Measurements from ENCODE around the gene ACAP3.

Gene ACAP3

DNA sequence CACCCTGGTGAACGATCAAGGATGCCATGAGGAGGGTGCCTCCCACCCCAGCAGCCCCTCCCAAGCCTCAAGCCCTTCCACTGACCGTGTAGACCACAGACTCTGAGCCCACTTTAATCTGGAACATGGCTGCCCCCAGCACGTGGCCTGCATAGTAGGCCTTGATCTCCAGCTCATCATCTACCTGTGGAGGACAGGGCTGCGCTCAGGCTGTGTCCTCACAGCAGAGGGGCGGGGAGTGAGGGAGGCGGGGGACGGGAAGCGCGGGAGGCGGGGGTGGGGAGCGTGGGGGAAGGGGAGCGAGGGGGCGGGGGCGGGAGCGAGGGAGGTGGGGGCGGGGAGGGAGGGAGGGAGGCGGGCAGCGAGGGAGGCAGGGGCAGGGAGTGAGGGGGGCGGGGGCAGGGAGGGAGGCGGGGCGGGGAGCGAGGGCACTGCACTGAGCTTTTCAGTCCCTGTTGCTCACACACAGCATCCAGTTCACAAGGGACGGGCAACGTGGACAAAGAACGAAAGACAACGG lies 7.8 kb upstream of the ACAP3 start:
- DNase-seq (ENCODE audit: low read depth in 2 of 2), result no peak

- DNase-seq (ENCODE audit: low read depth in 2 of 2), result no peak
These were observed 7.1 kb upstream of the ACAP3 start for GRCh38 chr1:1314678-1315335.

- no peak for DNase-seq (ENCODE audit: low read depth in 2 of 2)
These were observed 6.5 kb upstream of the ACAP3 start for GRCh38 chr1:1314237-1314586.

DNA sequence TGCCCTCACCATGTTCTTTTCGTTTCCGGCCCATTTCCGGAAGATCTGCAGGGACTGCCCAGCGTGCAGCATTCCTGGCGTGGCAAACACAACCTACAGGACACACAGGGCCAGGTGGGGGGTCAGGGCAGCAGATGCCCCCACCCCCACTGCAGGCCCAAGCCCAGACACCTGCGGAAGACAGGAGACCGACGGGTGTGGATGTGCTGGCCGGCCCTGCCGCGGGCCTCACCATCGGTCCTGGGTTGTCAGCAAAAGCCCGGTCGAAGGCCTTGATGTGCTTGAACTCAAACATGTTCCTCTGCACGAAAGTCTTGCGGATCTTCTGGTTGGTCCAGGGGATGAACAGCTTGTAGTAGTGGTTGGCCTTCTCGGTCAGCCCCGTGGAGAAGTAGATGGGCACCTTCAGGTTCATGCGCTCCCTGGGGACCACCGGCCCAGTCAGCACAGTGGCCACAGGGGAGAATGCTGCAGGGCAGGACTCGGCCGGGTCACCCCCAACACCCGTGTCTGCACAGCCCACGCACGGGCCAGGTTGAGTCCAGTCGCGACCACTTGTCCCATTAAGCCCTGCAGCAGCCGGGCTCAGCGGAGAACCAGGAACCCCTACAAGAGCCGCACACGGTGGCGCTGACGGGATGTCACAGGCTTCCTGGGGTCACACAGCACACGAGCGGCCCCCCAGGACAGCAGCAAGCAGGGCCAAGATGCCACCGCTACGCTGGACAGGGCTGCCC lies 5.9 kb upstream of the ACAP3 start:
- no peak for DNase-seq (ENCODE audit: low read depth in 2 of 2)

DNA sequence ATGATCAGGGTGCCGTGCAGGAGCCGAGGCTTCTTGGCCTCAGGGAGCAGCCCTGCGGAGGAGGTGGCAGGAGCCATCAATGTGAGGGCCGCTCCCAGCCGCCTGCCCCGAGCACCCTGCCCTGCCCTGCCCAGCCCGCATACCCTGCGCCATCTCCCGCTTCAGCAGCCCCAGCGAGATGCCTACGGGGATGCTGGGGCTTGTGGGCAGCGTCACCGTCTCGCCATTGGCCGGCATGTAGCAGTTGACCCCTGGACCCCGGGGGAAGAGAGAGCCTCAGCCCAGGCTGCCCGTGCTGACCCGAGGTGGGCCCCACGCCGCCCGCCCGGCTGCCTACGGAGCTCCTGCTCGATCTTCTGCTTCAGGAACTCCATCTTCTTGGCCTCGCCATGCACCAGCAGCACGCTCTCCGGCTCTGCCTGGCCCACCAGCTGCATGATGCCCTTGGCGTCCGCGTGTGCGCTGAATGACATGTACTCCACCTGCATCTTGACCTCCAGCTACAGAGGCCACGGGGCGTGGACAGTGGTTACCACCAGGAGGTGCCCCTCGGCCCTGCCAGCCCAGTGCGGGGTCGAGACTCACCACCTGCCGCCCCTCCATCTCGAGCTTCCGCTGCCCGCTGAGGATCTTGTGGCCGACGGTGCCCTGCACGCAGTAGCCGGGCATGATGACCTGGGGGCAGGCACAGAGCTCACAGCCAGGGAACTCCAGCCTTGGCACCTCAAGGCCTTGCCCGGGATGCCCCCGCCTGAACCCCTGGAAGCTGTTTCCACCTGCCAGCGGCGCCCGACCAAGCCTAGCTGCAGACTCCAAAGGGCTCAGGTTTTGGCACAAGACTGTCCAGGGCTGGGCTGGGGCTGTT lies 5.0 kb upstream of the ACAP3 start:
- no peak for DNase-seq (ENCODE audit: low read depth in 2 of 2)

GRCh38 chr1:1311107-1312104 lies 3.7 kb upstream of the ACAP3 start:
- DNase-seq (ENCODE audit: low read depth in 2 of 2), result no peak

- no peak for DNase-seq (ENCODE audit: low read depth in 2 of 2)
These were observed 2.8 kb upstream of the ACAP3 start for GRCh38 chr1:1310476-1311053.

- no peak for DNase-seq (ENCODE audit: low read depth in 2 of 2)
These were observed 2.3 kb upstream of the ACAP3 start for GRCh38 chr1:1310109-1310385.

DNA sequence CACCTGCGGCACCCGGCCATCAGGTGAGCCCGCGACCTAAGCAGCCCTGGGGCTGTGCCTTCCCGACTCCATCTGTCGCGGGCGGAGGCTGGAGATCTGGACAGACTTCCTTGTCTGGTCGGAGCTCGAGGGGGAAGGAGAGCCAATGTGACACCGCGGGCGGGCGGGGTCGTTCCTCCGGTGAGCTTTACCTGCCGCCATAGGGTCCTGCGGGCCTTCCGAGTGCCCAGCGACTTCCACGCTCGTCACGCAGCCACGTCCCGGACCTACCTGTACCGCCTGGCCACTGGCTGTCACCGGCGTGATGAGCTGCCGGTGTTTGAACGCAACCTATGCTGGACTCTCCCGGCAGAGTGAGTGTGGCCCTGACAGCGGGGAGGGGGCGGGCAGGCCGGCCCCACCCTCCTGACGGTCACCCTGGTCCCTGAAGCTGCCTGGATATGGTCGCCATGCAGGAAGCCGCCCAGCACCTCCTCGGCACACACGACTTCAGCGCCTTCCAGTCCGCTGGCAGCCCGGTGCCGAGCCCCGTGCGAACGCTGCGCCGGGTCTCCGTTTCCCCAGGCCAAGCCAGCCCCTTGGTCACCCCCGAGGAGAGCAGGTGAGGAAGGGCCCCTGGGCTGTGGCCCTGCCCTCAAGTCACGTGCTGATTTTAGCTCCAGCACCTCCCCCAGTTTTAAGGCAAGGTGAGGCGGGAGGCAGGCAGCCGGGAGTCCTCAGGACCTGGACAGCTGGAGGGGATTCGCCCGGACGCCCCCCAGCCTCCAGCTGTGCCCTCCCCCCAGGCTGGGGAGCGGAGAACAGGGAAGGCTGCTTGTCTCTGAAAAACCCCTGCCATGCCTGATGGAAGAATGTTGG lies 1.8 kb upstream of the ACAP3 start:
- no peak for DNase-seq (ENCODE audit: low read depth in 2 of 2)

DNA sequence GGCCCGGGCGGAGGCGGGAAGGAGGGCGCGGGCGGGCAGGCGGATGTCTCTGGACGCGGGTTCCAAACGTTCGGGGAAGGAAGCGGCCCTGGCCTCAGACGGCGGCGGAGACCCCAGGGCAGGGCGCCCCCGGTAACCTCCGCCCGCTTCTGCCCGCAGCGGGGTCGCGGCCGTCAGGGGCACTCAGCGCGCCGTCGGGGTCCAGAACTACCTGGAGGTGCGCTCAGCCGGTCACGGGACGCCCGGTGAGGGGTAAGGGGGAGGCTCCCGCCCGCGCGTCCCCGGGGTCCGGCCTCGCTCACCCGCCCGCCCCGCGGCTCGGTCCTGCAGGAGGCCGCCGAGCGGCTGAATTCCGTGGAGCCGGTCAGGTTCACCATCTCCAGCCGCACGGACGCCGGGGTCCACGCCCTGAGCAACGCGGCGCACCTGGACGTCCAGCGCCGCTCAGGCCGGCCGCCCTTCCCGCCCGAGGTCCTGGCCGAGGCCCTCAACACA lies 1.1 kb upstream of the ACAP3 start:
- DNase-seq (ENCODE audit: low read depth in 2 of 2), result no peak

GRCh38 chr1:1307261-1307922 lies 338 bp downstream of the ACAP3 start:
- DNase-seq (ENCODE audit: low read depth in 2 of 2), result no peak

- DNase-seq (ENCODE audit: low read depth in 2 of 2), result no peak
These were observed 969 bp downstream of the ACAP3 start for GRCh38 chr1:1306661-1307260.

DNA sequence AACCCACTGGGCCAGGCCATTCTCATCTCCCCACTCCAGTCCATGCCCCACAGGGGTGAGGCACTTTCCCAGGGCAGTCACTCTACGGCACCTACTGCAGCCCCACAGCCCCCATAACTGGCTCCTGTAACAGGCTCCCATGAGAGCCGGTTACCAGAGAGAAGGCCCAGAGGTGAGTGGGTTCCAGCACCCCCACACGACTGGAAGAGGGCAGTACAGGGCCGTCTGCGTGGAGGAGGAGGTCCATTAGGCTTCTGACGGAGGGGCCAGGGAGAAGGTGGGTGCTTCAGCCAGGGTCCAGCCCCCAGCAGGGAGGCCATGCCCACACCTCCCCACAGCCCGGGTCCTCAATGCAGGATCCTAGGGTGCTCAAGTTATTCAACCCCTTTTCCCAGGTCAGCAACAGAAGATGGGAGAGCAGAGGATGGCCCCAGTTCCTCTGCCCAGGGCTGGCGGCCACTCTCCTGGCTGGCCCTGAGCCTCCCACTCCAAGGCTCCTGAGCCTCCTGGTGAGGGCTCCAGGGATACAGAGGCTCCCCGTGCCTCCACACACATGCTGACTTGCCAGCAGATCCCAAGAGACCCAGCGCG lies 1.6 kb downstream of the ACAP3 start:
- no peak for DNase-seq (ENCODE audit: low read depth in 2 of 2)

GRCh38 chr1:1305300-1306069 lies 2.2 kb downstream of the ACAP3 start:
- DNase-seq (ENCODE audit: low read depth in 2 of 2), result peak in 1 of 2 donors; percentile 57

- DNase-seq (ENCODE audit: low read depth in 2 of 2), result no peak
These were observed 3.1 kb downstream of the ACAP3 start for GRCh38 chr1:1304331-1305299.

DNA sequence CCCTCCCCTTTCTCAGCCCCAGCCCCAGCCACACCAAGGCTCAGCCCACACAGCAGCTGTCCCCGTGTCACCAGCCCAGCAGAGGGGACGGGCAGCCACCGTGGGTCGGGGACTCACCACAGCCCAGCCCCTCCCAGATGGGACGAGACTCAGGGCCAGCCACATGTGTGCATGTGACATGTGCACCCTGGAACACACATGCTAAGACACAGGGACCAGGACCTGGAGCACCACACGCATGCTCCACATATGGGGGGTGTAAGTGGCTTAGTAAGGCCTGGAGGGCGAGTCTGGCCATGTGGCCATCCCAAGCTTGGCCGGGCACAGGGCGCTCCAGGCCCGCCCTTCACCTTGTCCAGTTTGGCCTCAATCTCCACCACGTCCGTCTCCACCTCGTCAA lies 4.0 kb downstream of the ACAP3 start:
- DNase-seq (ENCODE audit: low read depth in 2 of 2), result no peak
